Measurements from ENCODE around the gene DNLZ. TPM values are rescaled to one million over a fixed set of nuclear protein-coding genes. Genes with fewer than 3 reads are reported as not detected.

The DNLZ gene
- total and polyA plus RNA-seq, 7 donors: 8.4 to 41.9 (median 19.7) TPM

GRCh38 chr9:136316271-136316751 is 47.2 kb downstream of the DNLZ start:
- Histone ChIP-seq H3K4me1 (no peaks in the 10 kb centered on the region), H3K9me3 (no peaks in the 10 kb centered on the region), H3K36me3 (no peaks in the 10 kb centered on the region), H3K27ac (no peak overlapping the region), H3K27me3 (peaks cover 3 to 13% (median 5%) of the 10 kb centered on the region in 3 donors), H3K4me3 (no peak overlapping the region)
- DNase-seq: no peak
- WGBS, 2 donors: 88 to 93% methylated on average over 23 of the region's 23 CpGs
- TF ChIP-seq CTCF (IDR thresholded peaks at IDR 0.05) (no peak), POLR2A (IDR thresholded peaks at IDR 0.05) (no peak), EP300 (IDR thresholded peaks at IDR 0.05) (no peak), POLR2AphosphoS5 (IDR thresholded peaks at IDR 0.05) (no peak)
- intact Hi-C loops (cut with DNase I): no loop called here

DNA sequence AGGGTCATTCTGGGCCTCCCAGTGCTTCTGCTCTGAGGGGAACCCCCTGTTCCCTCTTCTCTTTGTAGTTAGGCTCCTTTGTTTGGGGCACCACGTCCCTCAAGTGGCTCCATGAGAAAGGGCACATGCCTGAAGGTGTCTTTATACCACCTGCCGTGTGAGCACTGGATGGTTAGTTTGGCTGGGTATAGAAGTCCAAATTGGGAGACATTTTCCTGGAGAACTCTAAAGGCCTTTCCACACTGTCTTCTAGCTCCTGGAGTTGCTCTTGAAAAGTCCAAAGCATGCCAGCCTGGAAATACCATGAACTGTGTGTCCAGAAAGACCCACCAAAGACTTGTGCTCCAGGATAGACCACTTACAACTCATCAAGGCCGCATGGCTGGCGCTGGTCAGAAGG is 48.6 kb downstream of the DNLZ start:
- WGBS, 2 donors: 86 to 87% methylated on average over 4 of the region's 4 CpGs
- intact Hi-C loops (cut with DNase I): no loop called here

DNA sequence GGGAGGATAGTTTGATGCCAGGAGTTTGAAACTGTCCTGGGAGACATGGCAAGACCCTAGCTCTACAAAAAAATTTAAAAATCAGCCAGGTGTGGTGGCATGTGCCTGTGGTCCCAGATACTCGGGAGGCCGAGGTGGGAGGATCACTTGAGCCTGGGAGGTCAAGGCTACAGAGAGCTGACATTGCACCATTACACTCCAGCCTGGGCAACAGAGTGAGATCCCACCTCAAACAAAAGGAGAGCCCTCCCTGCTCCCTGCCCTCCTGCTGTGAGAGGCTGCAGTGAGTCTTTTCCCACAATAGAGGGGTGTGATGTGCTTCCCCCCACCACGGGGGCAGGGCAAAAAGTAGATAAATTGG is 49.5 kb downstream of the DNLZ start:
- no peak overlapping the region for H3K27ac ChIP-seq
- H3K36me3 ChIP-seq: no peaks in the 10 kb centered on the region
- H3K9me3 ChIP-seq: no peaks in the 10 kb centered on the region
- intact Hi-C loops (cut with DNase I): no loop called here
- WGBS, 2 donors: 78 to 93% methylated on average over 3 of the region's 3 CpGs
- no peaks in the 10 kb centered on the region for H3K4me1 ChIP-seq
- peaks cover 11 to 36% (median 23%) of the 10 kb centered on the region in 3 donors for H3K27me3 ChIP-seq
- no peak overlapping the region for H3K4me3 ChIP-seq
- TF ChIP-seq CTCF (IDR thresholded peaks at IDR 0.05) (no peak), EP300 (IDR thresholded peaks at IDR 0.05) (no peak), POLR2A (IDR thresholded peaks at IDR 0.05) (no peak), POLR2AphosphoS5 (IDR thresholded peaks at IDR 0.05) (no peak)
- no peak for DNase-seq

More for the DNA sequence above, 48.6 kb downstream of the DNLZ start:
- Histone ChIP-seq H3K4me1 (no peaks in the 10 kb centered on the region), H3K27me3 (peaks cover 7 to 27% (median 18%) of the 10 kb centered on the region in 3 donors), H3K4me3 (no peak overlapping the region), H3K36me3 (no peaks in the 10 kb centered on the region), H3K9me3 (no peaks in the 10 kb centered on the region), H3K27ac (no peak overlapping the region)
- no peak for TF ChIP-seq EP300 (IDR thresholded peaks at IDR 0.05)
- TF ChIP-seq CTCF (IDR thresholded peaks at IDR 0.05): no peak
- TF ChIP-seq POLR2AphosphoS5 (IDR thresholded peaks at IDR 0.05): no peak
- DNase-seq: no peak

DNA sequence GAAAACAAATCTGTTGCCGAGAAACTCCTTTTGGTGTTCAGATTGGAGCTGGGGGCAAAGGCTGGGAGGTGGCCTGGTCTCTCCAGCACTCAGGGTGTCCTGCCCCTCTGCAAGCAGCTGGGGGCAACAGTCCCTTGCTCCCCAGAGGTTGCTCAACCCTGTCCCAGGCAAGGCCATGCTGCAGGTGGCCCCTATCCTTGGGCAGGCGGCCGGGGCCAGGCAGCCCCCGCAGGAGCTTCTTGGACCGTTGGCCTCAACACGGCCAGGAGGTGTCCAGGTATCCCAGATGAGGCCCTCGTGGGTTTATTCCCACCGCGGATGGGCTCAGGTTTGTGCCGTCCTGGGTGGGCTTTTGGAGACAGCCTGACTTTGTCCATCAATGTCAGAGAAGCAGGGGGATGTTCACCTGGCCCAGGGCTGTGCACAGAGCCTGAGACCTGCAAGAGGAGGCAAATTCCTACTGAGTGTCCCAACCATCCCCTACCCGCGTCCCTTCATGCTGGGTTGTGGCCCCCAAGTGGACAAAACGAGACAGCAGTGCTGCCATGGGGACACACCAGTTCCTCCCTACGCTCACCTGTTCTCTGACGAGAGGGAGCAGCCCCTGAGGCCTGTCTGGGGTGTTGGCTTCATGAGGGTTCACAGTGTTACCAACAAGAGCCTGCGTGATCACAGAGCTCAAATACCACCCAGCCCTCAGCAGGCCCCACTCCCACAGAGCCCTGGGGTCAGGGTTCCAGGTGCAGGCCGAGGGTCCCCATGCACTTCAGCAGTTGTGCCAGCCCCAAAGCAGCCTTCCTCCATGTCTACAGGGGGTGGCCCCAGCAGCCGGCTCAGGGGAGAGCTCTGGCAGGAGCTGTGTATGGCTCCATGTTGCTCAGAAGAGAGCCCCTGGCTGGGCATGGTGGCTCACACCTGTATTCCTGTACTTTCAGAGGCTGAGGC is 50.2 kb downstream of the DNLZ start:
- Histone ChIP-seq H3K36me3 (no peaks in the 10 kb centered on the region), H3K4me3 (no peak overlapping the region), H3K9me3 (no peaks in the 10 kb centered on the region), H3K27ac (no peak overlapping the region), H3K4me1 (no peaks in the 10 kb centered on the region), H3K27me3 (peaks cover 11 to 43% (median 25%) of the 10 kb centered on the region in 3 donors)
- WGBS, 2 donors: 86% methylated on average over 18 of the region's 18 CpGs
- DNase-seq: no peak
- intact Hi-C loops (cut with DNase I): no loop called here
- TF ChIP-seq CTCF (IDR thresholded peaks at IDR 0.05) (no peak), POLR2A (IDR thresholded peaks at IDR 0.05) (no peak), POLR2AphosphoS5 (IDR thresholded peaks at IDR 0.05) (no peak), EP300 (IDR thresholded peaks at IDR 0.05) (no peak)

All from sigmoid colon (tissue), 7 donors.